ENCODE data around the gene TMEM185A.
"Not testable (repeated sequence)": the region's sequence is repeated elsewhere in the genome, so short reads cannot be mapped to it uniquely, and the experiment has no call there.

Gene TMEM185A

GRCh38 chrX:149567621-149568417 lies 63.8 kb downstream of the TMEM185A start:
- no peak overlapping the region for H3K4me3 ChIP-seq
- H3K27ac ChIP-seq: no peak overlapping the region

DNA sequence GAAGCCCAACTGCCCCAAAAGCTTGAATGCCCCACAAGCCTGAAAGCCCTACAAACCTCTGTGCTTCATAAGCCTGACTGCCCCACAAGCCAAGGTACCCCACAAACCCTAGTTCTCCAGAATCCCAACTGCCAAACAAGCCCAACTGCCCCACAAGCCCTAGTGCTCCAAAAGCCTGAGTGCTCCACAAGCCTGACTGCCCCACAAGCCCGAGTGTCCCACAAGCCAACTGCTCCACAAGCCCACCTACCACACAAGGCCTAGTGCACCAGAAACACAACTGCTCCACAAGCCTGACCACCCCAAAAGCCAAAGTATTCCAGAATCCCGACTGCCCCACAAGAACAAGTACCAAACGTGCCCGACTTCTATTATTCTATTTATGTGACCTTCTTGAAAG lies 68.2 kb downstream of the TMEM185A start:
- Histone ChIP-seq H3K4me3 (no peak overlapping the region), H3K27ac (no peak overlapping the region)

- H3K4me3 ChIP-seq, H3K27ac ChIP-seq: not testable (repeated sequence)
Observed at GRCh38 chrX:149555251-149555650, 76.3 kb downstream of the TMEM185A start.

- not testable (repeated sequence) for H3K27ac ChIP-seq, H3K4me3 ChIP-seq
Observed at GRCh38 chrX:149551939-149552248, 79.7 kb downstream of the TMEM185A start.

DNA sequence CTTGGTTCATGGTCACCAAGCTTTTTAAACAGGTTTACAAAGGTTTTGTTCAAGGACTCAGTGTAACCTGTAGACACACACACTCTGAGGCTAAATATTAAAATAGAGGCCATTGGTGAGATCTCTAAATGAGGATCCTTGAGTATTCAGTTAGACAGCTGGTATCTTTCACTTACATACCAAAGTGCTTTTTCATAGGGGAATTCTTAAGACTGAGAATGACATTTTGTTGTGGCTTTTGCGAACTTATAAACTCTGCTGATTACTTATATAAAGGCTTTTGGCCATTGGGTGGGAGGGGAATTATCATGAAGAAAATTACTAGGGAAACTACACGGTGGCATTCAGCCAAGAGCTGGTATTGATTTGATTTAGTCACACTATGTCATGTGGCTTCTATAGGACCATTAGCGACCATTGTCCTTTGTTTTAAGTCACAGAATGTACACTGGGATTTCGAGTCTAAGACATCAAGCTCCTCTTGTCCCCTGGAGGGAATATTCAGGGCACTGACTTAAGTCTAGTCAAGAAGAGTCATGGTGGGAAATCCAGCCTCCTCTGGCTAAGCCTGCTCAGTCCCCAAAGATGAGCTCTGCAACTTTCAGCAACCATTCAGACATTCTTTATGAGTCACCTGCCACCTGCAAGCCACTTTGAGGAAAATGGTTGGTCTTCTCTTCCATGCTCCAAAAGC lies 80.2 kb downstream of the TMEM185A start:
- not testable (repeated sequence) for H3K27ac ChIP-seq, H3K4me3 ChIP-seq

- not testable (repeated sequence) for H3K4me3 ChIP-seq, H3K27ac ChIP-seq
Observed at GRCh38 chrX:149550454-149550853, 81.1 kb downstream of the TMEM185A start.

DNA sequence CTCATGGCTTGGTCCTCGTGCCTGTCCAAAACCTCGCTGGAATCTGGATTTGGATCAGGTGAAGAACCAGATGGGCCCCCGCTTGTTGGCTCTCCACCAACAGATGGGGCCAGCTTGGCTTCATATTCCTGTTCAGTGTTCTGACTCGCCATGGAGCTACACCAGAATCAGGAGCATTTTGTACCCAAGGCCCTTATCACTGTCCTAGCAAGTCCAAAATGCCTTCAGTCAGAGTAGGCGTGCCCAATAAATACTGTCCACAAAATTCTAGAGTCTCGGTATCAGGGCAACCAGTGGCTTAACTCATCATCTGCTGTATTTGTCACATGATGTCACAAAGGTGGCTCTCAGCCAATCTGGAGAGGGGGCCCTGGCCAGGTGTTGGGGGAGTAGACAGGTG lies 81.9 kb downstream of the TMEM185A start, which contains the start of gene HSFX3:
HSFX3 (minus strand) TSS at position 224 of the 400 bp plus-strand sequence; CDS start at position 152, 72 bp downstream.
- not testable (repeated sequence) for H3K27ac ChIP-seq, H3K4me3 ChIP-seq

DNA sequence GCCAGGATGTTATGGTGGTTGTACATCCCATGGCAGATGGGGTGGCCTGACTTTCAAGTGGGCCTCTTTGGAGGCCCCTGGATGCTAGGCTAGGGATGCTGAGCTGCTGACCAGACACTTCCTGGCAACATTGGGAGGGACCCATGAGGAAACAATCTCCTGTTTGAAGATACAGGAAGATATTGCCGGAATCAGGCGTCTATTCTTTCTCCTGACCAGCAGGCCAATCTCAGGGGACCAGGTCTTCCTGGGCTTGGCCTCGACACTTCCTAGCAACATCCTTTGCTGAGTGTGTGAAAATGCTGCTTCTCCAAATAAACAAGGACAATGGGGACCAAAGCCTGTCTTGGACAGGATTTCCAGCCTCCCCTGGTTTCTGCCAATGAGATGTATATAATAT lies 83.8 kb downstream of the TMEM185A start:
- H3K27ac ChIP-seq, H3K4me3 ChIP-seq: not testable (repeated sequence)

GRCh38 chrX:149546962-149547361 lies 84.6 kb downstream of the TMEM185A start:
- H3K4me3 ChIP-seq, H3K27ac ChIP-seq: not testable (repeated sequence)

All from skin epidermis (tissue), 12 donors.